ENCODE data around the gene EPC2. TPM values are rescaled to one million over a fixed set of nuclear protein-coding genes. Genes with fewer than 3 reads are reported as not detected.
"Not testable (repeated sequence)": the region's sequence is repeated elsewhere in the genome, so short reads cannot be mapped to it uniquely, and the experiment has no call there.

The EPC2 gene
- total RNA-seq, 1 experiment from 2014 or later = 15.5 TPM

- no peak for DNase-seq (ENCODE audit: low spot score)
These were observed 77.6 kb downstream of the EPC2 start for GRCh38 chr2:148721991-148722777.

GRCh38 chr2:148725564-148725963, 81.0 kb downstream of the EPC2 start:
- no peak for DNase-seq (ENCODE audit: low spot score)

DNA sequence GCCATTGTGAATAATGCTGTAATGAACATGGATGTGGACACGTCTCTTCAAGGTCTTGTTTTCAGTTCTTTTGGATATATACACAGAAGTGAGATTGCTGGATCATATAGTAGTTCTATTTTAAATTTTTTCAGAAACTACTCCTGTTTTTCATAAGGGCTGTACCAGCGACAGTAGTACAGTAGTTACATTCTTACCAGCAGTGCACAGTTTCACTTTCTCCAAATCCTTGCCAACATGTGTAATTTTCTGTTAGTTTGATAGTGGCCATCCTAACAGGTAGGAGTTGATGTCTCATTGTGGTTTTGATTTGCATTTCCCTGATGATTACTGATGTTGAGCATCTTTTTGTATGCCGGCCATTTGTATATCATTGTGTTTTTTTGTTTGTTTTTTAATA, 81.7 kb downstream of the EPC2 start:
- DNase-seq (ENCODE audit: low spot score) = no peak

GRCh38 chr2:148730085-148730484, 85.5 kb downstream of the EPC2 start:
- DNase-seq (ENCODE audit: low spot score) = peak; percentile 10

DNA sequence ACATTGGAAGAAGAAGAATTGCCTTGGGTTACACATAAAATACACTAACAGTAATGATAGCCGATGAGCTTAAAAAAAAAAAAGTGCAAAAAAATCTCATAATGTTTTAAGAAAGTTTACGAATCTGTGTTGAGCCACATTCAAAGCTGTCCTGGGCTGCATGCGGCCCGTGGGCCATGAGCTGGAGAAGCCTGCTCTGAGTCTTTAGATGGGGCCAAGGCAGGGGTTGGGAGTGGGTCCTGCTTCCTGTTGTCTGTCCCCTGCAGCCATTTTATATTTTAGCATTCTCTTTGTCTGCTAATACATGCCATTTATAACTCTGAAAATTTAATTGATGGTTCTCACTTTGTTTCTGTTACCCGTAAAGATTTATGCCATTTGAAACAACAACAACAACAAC, 93.2 kb downstream of the EPC2 start:
- no peak for DNase-seq (ENCODE audit: low spot score)

- no peak for DNase-seq (ENCODE audit: low spot score)
These were observed 95.0 kb downstream of the EPC2 start for GRCh38 chr2:148739454-148740105.

- DNase-seq (ENCODE audit: low spot score) = no peak
These were observed 97.8 kb downstream of the EPC2 start for GRCh38 chr2:148742373-148742772.

GRCh38 chr2:148745151-148745851, 100.8 kb downstream of the EPC2 start:
- no peak for DNase-seq (ENCODE audit: low spot score)

GRCh38 chr2:148746973-148747372, 102.4 kb downstream of the EPC2 start:
- DNase-seq (ENCODE audit: low spot score) = no peak

GRCh38 chr2:148751907-148752306, 107.4 kb downstream of the EPC2 start:
- no peak for DNase-seq (ENCODE audit: low spot score)

DNA sequence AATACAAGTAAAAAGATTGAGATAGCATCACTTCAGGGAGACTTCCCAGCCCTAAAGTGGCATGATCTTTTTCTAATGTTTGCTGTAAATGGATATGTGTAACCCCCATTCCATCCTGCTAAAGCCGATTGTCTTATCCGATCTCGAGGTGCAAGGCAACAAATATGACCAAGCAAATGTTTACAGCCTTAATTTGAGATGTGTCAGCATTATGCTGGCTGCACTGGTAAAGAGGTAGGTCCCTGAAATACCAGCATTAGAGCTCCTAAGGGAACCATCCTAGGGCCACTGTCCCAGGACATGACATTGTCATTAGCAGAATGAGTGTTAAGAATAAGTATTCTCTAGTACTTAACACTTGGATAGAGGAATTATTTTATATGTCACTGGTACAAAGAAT, 108.4 kb downstream of the EPC2 start:
- no peak for DNase-seq (ENCODE audit: low spot score)

GRCh38 chr2:148754864-148755263, 110.3 kb downstream of the EPC2 start:
- no peak for DNase-seq (ENCODE audit: low spot score)

DNA sequence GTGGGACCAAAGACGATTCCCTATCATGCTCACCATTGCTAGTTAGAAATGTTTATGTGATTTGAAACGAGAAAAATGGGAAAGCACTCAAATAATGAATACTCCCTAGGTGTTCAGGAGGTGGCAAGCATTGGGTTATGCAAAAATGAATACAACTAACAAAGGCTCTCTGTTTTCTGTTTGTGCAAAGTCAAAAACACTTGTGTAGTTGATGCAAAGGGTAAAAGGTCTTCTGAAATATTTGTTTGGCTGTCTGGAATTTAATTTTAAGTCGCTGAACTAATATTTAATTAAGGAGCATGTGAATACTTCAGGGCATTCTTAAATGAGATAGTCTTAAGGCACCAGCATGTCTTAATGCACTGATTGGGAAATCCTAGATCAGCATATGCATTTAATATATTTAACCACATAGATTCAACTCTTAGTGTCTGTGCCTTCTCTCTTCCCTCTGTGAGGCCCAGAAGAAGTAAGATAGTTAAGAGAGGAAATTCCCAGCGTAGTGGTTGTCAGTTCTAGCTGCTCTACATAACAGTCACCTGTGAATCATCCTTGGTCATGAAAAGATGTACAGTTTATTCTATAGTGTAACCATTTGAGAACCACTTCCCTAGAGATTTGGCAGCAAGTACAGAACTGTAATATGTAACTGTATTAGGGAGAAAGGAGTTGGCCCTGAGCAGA, 111.9 kb downstream of the EPC2 start:
- DNase-seq (ENCODE audit: low spot score) = peak; percentile 44

DNA sequence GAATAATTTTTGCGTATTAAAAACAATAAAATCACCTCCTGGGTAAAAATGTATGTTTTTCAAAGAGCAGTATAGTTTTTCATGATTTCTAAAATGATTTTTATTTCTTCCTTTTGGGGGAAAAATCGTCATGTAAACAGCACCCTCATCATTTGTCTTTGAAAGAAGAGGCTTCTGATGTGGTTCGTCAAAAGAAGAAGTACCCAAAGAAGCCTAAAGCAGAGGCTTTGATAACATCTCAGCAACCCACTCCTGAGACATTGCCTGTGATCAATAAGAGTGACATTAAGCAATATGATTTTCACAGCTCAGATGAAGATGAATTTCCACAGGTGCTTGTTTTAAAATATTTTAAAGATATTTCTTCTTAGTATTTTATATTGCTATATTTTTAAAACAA, 120.3 kb downstream of the EPC2 start:
- DNase-seq (ENCODE audit: low spot score) = no peak

DNA sequence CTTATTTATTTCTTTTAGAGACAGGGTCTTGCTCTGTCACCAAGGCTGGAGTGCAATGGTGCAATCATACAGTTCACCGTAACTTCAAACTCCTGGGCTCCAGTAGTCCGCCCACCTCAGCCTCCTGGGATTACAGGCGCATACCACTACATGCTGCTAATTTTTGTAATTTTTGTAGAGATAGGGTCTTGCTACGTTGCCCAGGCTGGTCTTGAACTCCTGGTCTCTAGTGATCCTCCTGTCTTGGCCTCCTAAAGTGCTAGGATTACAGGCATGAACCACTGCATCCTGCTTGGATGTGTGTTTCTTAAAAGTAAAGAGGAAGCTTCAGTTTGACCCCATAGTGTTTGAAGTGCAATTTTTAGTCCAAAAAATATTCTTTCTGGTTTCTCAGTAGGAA, 125.5 kb downstream of the EPC2 start:
- no peak for DNase-seq (ENCODE audit: low spot score)

GRCh38 chr2:148781544-148781943, 137.0 kb downstream of the EPC2 start:
- DNase-seq (ENCODE audit: low spot score) = no peak

GRCh38 chr2:148789059-148789458, 144.5 kb downstream of the EPC2 start:
- DNase-seq (ENCODE audit: low spot score) = no peak

DNA sequence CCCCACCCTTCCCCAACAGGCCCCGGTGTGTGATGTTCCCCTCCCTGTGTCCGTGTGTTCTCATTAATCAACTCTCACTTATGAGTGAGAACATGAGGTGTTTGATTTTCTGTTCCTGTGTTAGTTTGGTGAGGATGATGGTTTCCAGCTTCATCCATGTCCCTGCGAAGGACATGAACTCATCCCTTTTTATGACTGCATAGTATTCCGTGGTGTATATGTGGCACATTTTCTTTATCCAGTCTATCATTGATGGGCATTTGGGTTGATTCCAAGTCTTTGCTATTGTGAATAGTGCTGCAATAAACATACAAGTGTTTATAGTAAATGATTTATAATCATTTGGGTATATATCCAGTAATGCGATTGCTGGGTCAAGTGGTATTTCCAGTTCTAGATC, 145.6 kb downstream of the EPC2 start:
- not testable (repeated sequence) for DNase-seq (ENCODE audit: low spot score)

- DNase-seq (ENCODE audit: low spot score) = no peak
These were observed 150.0 kb downstream of the EPC2 start for GRCh38 chr2:148794558-148794957.

DNA sequence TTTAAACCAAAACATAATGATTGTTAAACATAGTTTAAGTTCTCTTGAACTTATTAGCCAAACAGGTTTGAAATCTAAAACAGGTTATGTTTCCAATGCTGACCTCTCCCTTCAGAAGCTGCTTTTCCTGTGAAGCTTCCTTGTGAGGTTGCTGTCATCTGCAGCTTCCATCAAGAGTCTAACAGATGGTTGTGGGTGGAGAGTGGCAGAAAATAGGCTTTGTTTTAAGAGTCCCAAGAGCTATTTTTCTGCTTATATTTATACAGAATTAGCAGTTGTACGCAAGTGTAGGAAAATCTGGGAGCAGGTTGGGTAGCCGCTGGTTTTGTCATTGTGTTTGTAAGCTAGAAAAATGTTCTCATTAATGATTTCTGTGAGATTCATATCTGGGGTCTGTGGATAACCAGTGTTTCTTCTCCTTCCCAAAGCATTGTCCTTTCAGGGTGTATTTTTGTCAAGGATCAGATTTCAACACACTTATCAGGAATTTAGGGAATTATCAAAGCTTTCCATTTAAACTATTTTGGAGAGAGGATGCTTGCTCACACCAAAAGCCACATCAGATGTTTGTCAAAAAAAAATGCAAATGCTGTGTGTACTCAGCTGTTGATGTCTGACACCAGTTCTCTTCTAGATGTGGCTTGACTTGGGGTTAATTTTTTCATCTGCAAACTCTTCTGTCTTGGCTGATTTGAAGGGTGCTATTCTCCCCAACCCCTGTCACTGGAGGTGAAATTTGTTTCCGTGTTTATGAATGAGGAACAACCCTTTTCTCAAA, 152.4 kb downstream of the EPC2 start:
- no peak for DNase-seq (ENCODE audit: low spot score)

DNA sequence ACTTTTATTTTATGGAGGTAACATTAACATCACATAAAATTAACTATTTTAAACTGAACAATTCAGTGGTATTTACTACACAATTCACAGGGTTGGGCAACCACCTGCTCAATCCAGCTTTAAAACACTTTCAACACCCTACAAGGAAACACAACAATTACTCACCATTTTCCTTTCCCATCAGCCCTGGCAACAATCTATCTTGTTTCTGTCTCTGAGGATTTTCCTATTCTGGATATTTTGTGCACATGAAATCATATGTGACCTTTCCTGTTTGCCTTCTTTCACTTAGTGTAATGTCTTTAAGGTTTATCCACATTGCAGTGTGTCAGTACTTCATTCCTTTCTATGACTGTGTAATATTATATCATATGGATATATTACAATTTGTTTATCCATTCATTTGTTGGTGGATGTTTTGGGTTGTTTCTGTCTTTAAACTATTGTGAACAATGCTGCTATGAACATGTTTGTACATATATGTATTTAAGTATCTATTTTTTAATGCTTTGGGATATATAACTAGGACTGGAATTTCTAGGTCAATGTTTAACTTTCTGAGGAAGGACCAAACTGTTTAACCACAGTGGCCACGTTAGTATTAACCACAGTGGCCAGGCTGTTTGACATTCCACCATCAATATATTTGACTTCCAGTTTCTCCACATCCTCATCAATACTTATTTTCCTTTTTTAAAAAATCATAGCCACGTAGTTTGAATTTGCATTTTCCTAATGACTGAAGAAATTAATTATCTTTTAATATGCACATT, 158.1 kb downstream of the EPC2 start:
- DNase-seq (ENCODE audit: low spot score) = no peak
